GM19025 (cell line): Measurements from ENCODE around the gene WDR37.

Experiments
- ATAC-seq: cut with Tn5 transposase; IDR thresholded peaks from one replicate; pipeline ENCODE4 v1.9.1; 2021; ENCODE audit warnings: mild to moderate bottlenecking, low read depth, moderate library complexity; ENCODE audit not compliant: unreplicated experiment

The WDR37 gene

GRCh38 chr10:1121271-1121970 is 65.2 kb downstream of the WDR37 start:
- ATAC-seq: no peak

- ATAC-seq: no peak
Measured at GRCh38 chr10:1122349-1122748, 66.2 kb downstream of the WDR37 start.

GRCh38 chr10:1123198-1123597 is 67.0 kb downstream of the WDR37 start:
- no peak for ATAC-seq

- no peak for ATAC-seq
Measured at GRCh38 chr10:1123972-1124371, 67.8 kb downstream of the WDR37 start.

GRCh38 chr10:1124796-1125195 is 68.6 kb downstream of the WDR37 start:
- ATAC-seq: no peak

GRCh38 chr10:1126461-1126860 is 70.3 kb downstream of the WDR37 start:
- ATAC-seq: no peak

- no peak for ATAC-seq
Measured at GRCh38 chr10:1127629-1128028, 71.4 kb downstream of the WDR37 start.

GRCh38 chr10:1128115-1128514 is 71.9 kb downstream of the WDR37 start:
- no peak for ATAC-seq

GRCh38 chr10:1128649-1129048 is 72.5 kb downstream of the WDR37 start:
- ATAC-seq: no peak

- no peak for ATAC-seq
Measured at GRCh38 chr10:1130226-1130625, 74.0 kb downstream of the WDR37 start.

GRCh38 chr10:1130995-1131790 is 75.0 kb downstream of the WDR37 start:
- no peak for ATAC-seq

- ATAC-seq: no peak
Measured at GRCh38 chr10:1132584-1132983, 76.4 kb downstream of the WDR37 start.

- ATAC-seq: no peak
Measured at GRCh38 chr10:1133495-1134045, 77.4 kb downstream of the WDR37 start.

- ATAC-seq: no peak
Measured at GRCh38 chr10:1134156-1134555, 78.0 kb downstream of the WDR37 start.

GRCh38 chr10:1136268-1136667 is 80.1 kb downstream of the WDR37 start:
- ATAC-seq: no peak

GRCh38 chr10:1137499-1138163 is 81.4 kb downstream of the WDR37 start:
- ATAC-seq: no peak

GRCh38 chr10:1138529-1138928 is 82.3 kb downstream of the WDR37 start:
- ATAC-seq: no peak

GRCh38 chr10:1141261-1141660 is 85.1 kb downstream of the WDR37 start:
- no peak for ATAC-seq

GRCh38 chr10:1141701-1142100 is 85.5 kb downstream of the WDR37 start:
- ATAC-seq: no peak

- ATAC-seq: no peak
Measured at GRCh38 chr10:1142596-1142995, 86.4 kb downstream of the WDR37 start.

GRCh38 chr10:1147810-1148209 is 91.6 kb downstream of the WDR37 start:
- no peak for ATAC-seq
